ENCODE data around the gene LCN9.

DNA sequence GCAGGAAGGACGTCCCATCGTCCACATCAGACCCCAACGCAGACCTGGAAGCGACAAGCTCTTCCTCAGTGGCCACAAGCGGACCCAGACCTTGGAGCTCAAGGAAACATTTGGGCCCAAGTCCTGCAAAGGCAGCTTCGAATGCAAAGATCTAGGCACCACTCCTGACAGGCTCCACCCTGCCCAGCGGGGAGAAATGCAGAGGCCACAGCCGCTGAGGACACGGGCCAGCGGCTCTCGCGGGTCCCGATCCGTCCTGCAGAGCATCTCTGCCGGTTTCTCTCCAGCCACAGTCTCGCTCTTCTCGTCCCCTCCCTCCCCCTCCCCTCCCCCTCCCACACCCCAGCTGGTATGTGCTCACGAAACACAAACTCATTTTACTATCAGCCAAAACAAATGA, 31.3 kb downstream of the LCN9 start:
- no peak for TF ChIP-seq POLR2A (IDR thresholded peaks at IDR 0.05; ENCODE audit: low read depth, low read length)
- TF ChIP-seq POLR2AphosphoS5 (IDR thresholded peaks at IDR 0.05; ENCODE audit: low read depth, low read length), result no peak
- TF ChIP-seq POU2F2 (IDR thresholded peaks at IDR 0.05; ENCODE audit: low read depth, low read length), result no peak
- no peak for TF ChIP-seq TAF1 (IDR thresholded peaks at IDR 0.05; ENCODE audit: low read depth, low read length)
- no peak for TF ChIP-seq SPI1 (IDR thresholded peaks at IDR 0.05; ENCODE audit: low read depth, low read length)
